Measurements from ENCODE around the gene STEAP4.

Gene STEAP4

GRCh38 chr7:88239852-88240251 is 66.8 kb downstream of the STEAP4 start:
- no peak for DNase-seq (ENCODE audit: low read depth)
- no peak overlapping the region for H3K4me3 ChIP-seq (ENCODE audit: control insufficient read depth, low read depth, low read length)
- TF ChIP-seq CTCF (IDR thresholded peaks at IDR 0.05; ENCODE audit: control insufficient read depth, insufficient read depth, low read depth, low read length, missing control alignments), result no peak

- no peak for DNase-seq (ENCODE audit: low read depth)
- H3K4me3 ChIP-seq (ENCODE audit: control insufficient read depth, low read depth, low read length), result no peak overlapping the region
- no peak for TF ChIP-seq CTCF (IDR thresholded peaks at IDR 0.05; ENCODE audit: control insufficient read depth, insufficient read depth, low read depth, low read length, missing control alignments)
Measured at GRCh38 chr7:88233828-88234227, 72.9 kb downstream of the STEAP4 start.

GRCh38 chr7:88230646-88231045 is 76.0 kb downstream of the STEAP4 start:
- H3K4me3 ChIP-seq (ENCODE audit: control insufficient read depth, low read depth, low read length), result no peak overlapping the region
- no peak for DNase-seq (ENCODE audit: low read depth)
- no peak for TF ChIP-seq CTCF (IDR thresholded peaks at IDR 0.05; ENCODE audit: control insufficient read depth, insufficient read depth, low read depth, low read length, missing control alignments)

GRCh38 chr7:88229302-88229995 is 77.2 kb downstream of the STEAP4 start:
- TF ChIP-seq CTCF (IDR thresholded peaks at IDR 0.05; ENCODE audit: control insufficient read depth, insufficient read depth, low read depth, low read length, missing control alignments), result no peak
- no peak overlapping the region for H3K4me3 ChIP-seq (ENCODE audit: control insufficient read depth, low read depth, low read length)
- DNase-seq (ENCODE audit: low read depth), result no peak

GRCh38 chr7:88226886-88227516 is 79.7 kb downstream of the STEAP4 start:
- H3K4me3 ChIP-seq (ENCODE audit: control insufficient read depth, low read depth, low read length), result no peak overlapping the region
- DNase-seq (ENCODE audit: low read depth), result no peak
- TF ChIP-seq CTCF (IDR thresholded peaks at IDR 0.05; ENCODE audit: control insufficient read depth, insufficient read depth, low read depth, low read length, missing control alignments), result no peak

GRCh38 chr7:88226201-88226600 is 80.5 kb downstream of the STEAP4 start:
- H3K4me3 ChIP-seq (ENCODE audit: control insufficient read depth, low read depth, low read length), result no peak overlapping the region
- DNase-seq (ENCODE audit: low read depth), result no peak
- no peak for TF ChIP-seq CTCF (IDR thresholded peaks at IDR 0.05; ENCODE audit: control insufficient read depth, insufficient read depth, low read depth, low read length, missing control alignments)

All from AG09309 (cell line).